Parathyroid adenoma (tissue), 2 donors: Measurements from ENCODE around the gene CPT2.

ENCODE experiments used
- H2AFZ ChIP-seq: fragments of 300-600 bp; sonication (generic); one replicate; pipeline ENCODE4 v1.7.0; 2017; ENCODE audit warnings: antibody characterized with exemption, mild to moderate bottlenecking
- H3K27ac ChIP-seq: fragments of 300-600 bp; sonication (generic); one replicate; pipeline ENCODE4 v1.7.0; 2017
- H3K27me3 ChIP-seq: fragments of 300-600 bp; sonication (generic); one replicate; pipeline ENCODE4 v1.7.0; 2017; ENCODE audit warnings: low read length; ENCODE audit not compliant: control insufficient read depth, insufficient read depth
- H3K36me3 ChIP-seq: fragments of 300-600 bp; sonication (generic); one replicate; pipeline ENCODE4 v1.7.0; 2017; ENCODE audit warnings: low read length; ENCODE audit not compliant: control insufficient read depth, insufficient read depth
- H3K4me1 ChIP-seq: fragments of 300-600 bp; sonication (generic); one replicate; pipeline ENCODE4 v1.7.0; 2017; ENCODE audit warnings: control low read depth
- H3K4me2 ChIP-seq: fragments of 300-600 bp; sonication (generic); one replicate; pipeline ENCODE4 v1.7.0; 2017; ENCODE audit warnings: low read length
- H3K4me3 ChIP-seq: fragments of 300-600 bp; sonication (generic); one replicate; pipeline ENCODE4 v1.7.0; 2017; ENCODE audit warnings: low read depth, low read length
- H3K79me2 ChIP-seq: fragments of 300-600 bp; sonication (generic); one replicate; pipeline ENCODE4 v1.7.0; 2017; ENCODE audit warnings: control low read depth
- H3K9ac ChIP-seq: fragments of 300-600 bp; sonication (generic); one replicate; pipeline ENCODE4 v1.7.0; 2017; ENCODE audit warnings: mild to moderate bottlenecking
- H3K9me3 ChIP-seq: fragments of 300-600 bp; sonication (generic); one replicate; pipeline ENCODE4 v1.7.0; 2017; ENCODE audit warnings: low read length; ENCODE audit not compliant: control insufficient read depth
- CTCF ChIP-seq: fragments of 300-600 bp; sonication (generic); IDR thresholded peaks from one replicate; pipeline ENCODE4 v1.7.0; 2017; ENCODE audit warnings: antibody characterized with exemption, mild to moderate bottlenecking
- donor health status: primary hyperparathyroidism.

The CPT2 gene

GRCh38 chr1:53166912-53167311 is 29.7 kb upstream of the CPT2 start:
- Histone ChIP-seq H3K4me3 (no peak overlapping the region), H3K27ac (no peak overlapping the region), H3K36me3 (no peaks in the 10 kb centered on the region), H3K27me3 (no peaks in the 10 kb centered on the region), H3K4me1 (no peaks in the 10 kb centered on the region), H3K9me3 (no peaks in the 10 kb centered on the region), H3K79me2 (no peaks in the 10 kb centered on the region), H2AFZ (no peak overlapping the region), H3K4me2 (no peak overlapping the region), H3K9ac (no peak overlapping the region)
- TF ChIP-seq CTCF: no peak

GRCh38 chr1:53172426-53173128 is 24.0 kb upstream of the CPT2 start:
- Histone ChIP-seq H2AFZ (no peak overlapping the region), H3K9me3 (no peaks in the 10 kb centered on the region), H3K27ac (no peak overlapping the region), H3K36me3 (no peaks in the 10 kb centered on the region), H3K4me1 (no peaks in the 10 kb centered on the region), H3K9ac (no peak overlapping the region), H3K4me3 (no peak overlapping the region), H3K27me3 (no peaks in the 10 kb centered on the region), H3K79me2 (no peaks in the 10 kb centered on the region), H3K4me2 (no peak overlapping the region)
- TF ChIP-seq CTCF: no peak

DNA sequence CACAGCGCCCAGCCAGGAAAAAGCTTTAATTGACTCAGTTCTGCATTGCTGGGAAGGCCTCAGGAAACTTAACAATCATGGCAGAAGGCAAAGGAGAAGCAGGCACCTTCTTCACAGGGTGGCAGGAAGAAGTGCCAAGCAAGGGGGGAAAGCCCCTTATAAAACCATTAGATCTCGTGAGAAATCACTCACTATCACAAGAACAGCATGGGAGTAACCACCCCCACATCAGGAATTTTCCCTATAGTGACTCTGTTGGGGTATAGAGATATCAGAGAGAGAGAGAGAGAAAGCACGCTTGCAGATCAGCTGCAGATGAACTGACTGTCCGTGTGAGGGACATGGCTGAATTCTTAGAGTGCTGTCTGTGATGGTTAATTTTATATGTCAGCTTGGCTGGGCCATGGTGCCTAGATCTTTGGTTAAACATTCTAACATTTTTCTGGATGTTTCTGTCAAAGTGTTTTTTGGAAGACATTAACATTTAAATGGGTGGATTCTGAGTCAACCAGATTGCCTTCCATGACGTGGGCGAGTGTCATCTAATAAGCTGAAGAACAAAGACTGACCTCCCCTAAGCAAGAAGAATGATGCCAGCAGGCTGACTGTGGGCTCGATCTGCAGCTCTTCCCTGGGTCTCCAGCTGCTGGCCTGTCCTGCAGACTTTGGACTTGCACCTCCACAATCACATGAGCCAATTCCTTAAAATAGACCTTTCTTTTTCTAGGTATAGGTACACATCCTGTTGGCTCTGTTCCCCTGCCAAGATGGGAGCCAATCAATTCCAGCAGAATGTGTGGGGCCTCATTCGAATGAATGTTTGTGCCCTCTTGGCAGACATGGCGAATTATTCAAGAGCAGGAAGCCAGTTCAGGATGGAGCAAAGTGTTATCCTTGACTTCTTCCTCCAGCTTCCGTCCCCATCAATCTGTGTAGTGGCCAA is 21.4 kb upstream of the CPT2 start:
- Histone ChIP-seq H3K4me2 (no peak overlapping the region), H3K4me1 (no peaks in the 10 kb centered on the region), H3K9me3 (no peaks in the 10 kb centered on the region), H3K79me2 (no peaks in the 10 kb centered on the region), H3K4me3 (no peak overlapping the region), H3K27ac (no peak overlapping the region), H3K36me3 (no peaks in the 10 kb centered on the region), H3K27me3 (no peaks in the 10 kb centered on the region), H2AFZ (no peak overlapping the region), H3K9ac (no peak overlapping the region)
- no peak for TF ChIP-seq CTCF

GRCh38 chr1:53176452-53177208 is 20.0 kb upstream of the CPT2 start:
- Histone ChIP-seq H3K9me3 (no peaks in the 10 kb centered on the region), H3K27me3 (no peaks in the 10 kb centered on the region), H3K36me3 (no peaks in the 10 kb centered on the region), H3K79me2 (no peaks in the 10 kb centered on the region), H3K9ac (no peak overlapping the region), H3K4me1 (no peaks in the 10 kb centered on the region), H3K4me2 (no peak overlapping the region), H3K4me3 (no peak overlapping the region), H2AFZ (no peak overlapping the region), H3K27ac (no peak overlapping the region)
- TF ChIP-seq CTCF: no peak
